ENCODE measurements around the gene AGPAT3. TPM values are rescaled to one million over a fixed set of nuclear protein-coding genes. Genes with fewer than 3 reads are reported as not detected.

AGPAT3 gene
- total RNA-seq, 1 donor from 2014 or later: 84.7 TPM

DNA sequence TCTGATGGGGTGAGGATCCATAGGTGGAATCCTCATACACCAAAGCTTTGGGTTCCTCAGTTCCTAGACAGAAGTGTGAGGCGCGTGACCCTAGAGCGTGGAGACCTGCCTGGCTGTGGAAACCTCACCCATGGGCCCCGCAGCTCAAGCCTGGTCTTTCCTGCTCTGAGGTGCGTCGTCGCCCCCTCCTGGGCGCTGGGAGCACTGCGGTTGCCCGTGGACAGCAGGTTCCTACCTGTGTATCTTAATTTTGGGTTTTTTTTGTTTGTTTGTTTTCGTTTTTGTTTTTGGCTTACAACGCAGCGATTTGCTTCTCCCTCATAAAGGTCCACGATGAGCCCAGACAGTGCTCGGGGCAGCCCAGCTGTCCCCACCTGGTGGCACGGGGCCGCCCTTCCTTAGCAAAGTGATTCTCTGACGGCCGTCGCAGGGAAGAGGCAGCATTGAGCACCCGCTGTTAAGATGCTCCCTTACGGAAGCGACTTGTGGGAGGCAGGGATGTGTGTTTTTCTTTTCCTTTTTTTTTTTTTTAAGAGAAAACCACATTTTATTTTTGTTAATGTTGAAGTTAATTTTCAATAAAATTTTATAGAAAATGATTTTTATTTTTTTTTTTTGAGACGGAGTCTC is 110.6 kb downstream of the AGPAT3 start:
- DNase-seq (ENCODE audit: low spot score): peak; percentile 86

DNA sequence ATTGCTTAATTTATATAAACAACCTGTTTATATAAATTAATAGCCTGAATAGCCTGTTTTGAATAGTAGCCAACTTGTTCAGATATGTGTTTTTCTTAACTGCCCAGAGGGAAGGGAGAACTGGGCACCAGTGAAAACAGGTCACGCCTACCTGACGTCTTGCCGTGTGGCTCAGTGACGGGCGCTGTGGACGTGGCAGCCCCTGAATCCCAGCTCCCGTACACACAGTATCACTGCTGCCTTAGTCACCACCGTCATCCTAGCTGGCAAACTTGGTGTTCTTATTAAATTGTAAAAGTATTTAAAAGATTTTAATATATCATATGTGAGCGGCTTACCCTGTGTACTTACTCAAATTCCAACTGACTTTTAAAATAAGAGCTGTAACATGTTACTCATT is 111.6 kb downstream of the AGPAT3 start:
- DNase-seq (ENCODE audit: low spot score): no peak

DNA sequence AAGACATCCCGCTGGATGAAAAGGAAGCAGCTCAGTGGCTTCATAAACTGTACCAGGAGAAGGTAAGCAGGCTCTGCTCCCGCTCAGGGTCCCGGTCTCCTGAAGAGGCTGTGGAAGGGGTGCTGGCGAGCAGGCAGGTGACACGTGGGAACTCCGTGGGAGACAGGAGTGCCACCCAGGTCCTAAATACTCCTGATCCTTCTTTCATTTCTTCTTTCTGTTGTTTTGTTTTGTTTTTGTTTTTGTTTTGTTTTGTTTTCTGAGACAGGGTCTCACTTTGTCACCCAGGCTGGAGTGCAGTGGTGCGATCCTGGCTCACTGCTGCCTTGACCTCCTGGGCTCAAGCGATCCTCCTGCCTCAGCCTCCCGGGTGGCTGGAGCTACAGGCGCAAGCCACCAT is 113.0 kb downstream of the AGPAT3 start:
- DNase-seq (ENCODE audit: low spot score): no peak

DNA sequence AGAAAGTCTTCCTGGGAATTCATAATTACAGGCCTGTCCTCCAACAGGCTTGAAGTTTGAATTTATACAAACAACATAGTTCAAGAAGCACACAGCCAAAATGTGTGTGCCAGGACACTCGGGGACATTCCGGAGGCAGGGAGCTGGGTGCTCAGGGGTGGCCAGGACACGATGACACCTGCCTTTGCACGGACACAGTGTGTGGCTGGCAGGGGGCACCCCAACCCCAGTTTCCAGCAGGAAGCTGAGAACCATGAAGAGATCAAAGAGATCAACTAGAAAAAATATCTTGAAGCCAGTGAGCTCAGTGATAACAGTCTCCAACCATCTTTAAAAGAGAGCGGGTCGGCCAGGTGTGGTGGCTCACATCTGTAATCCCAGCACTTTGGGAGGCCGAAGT is 114.6 kb downstream of the AGPAT3 start:
- DNase-seq (ENCODE audit: low spot score): no peak

DNA sequence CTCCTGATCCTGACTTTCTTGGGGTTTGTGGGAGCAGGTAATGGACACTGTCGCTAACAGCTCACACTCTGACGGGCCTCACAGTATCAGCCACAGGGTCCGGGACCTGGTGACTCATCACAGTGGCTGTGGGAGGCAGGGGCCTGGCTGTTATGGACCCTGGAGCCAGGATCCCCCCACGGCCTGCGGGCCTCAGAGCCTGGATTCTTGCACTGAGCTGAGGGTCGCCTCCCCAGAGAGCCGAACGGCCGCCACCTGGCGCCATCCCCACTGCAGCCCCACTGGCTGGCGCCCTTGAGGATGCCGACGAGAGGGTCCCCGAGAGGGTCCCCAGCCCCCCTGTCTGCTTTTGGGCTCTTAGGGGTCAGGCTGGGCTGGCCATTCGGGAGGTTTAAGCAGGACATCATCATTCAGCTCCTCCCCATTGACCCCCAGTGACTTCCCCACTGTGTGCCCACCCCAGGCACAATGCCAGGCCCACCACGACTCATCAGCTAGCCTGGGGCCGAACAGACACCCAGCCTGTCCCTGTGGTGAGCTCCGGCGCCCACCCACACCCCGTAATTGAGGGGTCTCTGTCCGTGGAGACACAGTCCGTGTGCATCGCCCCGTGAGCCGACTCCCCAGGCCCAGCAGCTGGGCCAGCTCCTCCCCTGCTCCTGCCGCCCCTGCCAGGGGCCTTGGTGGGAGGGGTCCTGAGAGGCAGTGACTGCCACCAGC is 116.3 kb downstream of the AGPAT3 start:
- DNase-seq (ENCODE audit: low spot score): no peak

DNA sequence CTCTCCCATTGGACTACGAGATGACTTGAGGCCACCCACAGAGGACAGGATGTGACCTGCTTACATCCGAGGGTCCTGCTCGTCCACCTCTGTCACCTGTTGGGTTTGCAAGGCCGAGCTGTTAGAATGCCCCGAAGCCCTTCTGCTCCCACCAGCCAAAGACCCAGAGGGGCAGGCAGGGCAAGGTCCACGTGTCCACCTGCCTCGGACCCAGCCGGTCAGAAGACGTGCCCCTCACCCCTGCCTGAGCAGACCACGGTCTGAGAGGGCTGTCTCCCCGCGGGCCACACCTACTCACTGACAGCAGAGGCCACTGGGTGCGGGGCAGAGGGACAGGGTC is 116.8 kb downstream of the AGPAT3 start:
- DNase-seq (ENCODE audit: low spot score): no peak

DNA sequence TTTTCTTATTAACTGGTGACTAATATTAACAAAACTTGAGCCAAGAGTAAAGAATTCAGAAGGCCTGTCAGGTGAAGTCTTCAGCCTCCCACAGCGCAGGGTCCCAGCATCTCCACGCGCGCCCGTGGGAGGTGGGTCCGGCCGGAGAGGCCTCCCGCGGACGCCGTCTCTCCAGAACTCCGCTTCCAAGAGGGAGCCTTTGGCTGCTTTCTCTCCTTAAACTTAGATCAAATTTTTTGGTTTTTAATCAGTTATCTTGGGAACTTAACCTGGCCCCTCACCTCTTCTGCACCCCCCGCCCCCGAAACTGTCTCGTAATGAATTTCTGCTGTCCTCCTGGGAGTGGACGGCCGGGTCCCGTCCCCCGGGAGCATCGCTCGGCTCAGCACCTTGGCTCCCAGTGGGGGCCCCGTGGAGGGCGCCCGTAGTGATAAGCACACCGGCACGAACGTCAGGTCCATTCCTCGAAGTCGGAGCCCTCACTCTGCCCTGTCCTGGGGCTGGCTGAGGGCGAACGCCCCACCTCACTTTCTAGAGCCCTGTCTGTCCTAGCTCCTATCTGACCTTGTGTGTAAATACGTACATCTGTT is 117.6 kb downstream of the AGPAT3 start:
- no peak for DNase-seq (ENCODE audit: low spot score)

DNA sequence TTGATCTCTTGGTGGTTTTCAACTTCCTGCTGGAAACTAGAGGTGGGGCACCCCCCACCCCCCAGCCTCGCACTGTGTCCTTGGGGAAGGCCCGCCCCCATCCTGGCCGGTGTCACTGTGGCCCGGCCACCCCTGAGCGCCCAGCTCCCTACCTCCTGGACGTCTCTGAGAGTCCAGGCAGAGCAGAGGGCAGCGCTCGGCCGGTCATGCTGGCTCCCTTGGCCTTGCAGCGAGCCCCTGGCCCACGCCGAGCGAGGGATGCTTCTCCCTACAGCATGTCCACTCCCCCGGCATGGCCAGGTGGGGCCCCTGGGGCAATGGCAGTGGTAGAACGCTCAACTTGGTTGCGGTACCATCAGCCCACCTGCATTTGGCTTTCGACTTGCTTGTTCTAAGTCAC is 118.4 kb downstream of the AGPAT3 start:
- no peak for DNase-seq (ENCODE audit: low spot score)

DNA sequence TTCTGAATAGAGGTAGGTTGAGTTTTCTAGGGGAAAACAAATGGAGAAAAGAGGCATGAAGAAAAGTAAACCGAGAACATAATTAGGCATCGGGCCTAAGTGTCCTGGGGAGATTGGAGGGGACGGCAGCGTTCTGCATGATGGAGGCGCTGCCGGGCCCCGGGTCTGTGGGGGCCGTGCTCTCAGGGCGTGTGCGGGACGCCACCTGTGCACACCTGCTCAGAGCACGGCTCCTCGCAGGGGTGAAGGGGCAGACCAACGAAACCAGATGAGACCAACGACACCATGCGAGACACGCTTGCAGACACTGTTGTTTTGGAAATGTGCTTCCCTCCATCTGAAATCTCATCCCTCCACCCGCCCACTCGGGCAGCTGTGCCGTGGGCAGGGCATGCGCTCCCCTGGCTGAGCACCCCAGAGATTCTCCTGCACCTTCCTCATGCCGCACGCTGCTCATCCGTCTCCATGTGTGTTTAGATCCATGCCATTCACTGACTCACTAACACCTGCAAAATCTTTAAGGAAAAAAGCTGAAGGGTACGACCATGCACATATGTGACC is 118.9 kb downstream of the AGPAT3 start:
- no peak for DNase-seq (ENCODE audit: low spot score)

DNA sequence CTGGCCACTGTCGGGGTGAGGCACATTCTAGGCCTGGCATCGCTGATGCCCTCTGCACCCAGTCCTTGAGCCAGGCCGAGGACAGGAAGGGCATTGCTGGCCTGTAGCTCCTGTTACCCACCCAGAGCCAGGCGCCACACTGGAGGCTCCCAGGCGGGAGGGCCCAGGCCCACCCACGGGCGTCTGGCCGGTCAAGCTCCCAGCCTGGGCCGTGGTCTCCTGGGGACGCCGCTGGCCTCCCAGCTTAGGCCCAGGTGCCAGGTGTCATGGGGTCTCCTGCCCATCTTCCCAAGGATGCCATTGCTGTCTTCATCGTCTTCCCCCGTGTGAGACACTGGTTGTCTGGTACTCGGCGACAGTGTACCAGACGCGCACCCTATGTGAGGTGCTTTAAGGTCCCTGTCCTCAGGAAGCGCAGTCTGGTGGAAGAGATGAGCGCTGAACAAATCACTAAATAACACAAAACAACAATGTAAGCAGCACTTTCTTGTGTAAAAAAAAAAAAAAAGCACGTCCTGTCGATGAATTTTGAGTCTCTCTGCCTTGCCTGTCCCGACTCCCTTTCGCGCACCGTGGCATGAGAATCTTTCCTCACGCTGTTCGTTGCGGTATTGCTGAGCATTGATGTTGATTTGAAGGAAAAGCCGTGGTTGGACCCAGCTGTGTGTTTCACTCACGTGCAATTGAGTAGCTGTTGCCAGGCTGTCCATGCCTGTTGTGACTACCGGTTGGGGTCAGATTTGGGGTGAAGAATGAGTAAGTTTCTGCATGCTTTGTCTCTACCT is 120.1 kb downstream of the AGPAT3 start:
- no peak for DNase-seq (ENCODE audit: low spot score)

DNA sequence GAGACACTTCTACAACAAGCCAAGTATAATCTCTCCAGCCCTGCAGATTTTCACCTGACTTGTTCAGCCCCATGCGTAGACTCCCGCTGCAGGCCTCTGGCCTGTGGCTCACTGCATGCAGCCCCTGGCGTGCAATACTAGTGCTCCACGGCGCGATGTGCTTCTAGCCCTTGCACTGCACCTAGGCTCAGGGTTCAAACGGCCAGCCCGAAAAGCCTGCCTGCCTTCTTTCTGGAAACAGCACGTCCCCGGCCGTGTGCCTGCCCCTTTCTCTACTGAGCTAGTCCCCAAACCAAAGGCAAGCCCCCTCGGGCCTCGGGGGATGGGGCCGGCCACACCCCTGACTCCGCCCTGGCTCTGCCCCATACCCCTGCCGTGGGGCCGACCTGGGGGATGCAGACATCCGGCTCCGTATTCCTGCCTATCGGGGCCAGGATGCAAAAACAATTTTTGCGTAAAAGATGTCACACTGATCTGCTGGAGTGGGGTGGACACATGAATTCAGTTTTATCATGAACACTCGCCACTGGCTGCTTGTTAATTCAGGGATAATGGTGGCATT is 120.7 kb downstream of the AGPAT3 start:
- DNase-seq (ENCODE audit: low spot score): no peak

DNA sequence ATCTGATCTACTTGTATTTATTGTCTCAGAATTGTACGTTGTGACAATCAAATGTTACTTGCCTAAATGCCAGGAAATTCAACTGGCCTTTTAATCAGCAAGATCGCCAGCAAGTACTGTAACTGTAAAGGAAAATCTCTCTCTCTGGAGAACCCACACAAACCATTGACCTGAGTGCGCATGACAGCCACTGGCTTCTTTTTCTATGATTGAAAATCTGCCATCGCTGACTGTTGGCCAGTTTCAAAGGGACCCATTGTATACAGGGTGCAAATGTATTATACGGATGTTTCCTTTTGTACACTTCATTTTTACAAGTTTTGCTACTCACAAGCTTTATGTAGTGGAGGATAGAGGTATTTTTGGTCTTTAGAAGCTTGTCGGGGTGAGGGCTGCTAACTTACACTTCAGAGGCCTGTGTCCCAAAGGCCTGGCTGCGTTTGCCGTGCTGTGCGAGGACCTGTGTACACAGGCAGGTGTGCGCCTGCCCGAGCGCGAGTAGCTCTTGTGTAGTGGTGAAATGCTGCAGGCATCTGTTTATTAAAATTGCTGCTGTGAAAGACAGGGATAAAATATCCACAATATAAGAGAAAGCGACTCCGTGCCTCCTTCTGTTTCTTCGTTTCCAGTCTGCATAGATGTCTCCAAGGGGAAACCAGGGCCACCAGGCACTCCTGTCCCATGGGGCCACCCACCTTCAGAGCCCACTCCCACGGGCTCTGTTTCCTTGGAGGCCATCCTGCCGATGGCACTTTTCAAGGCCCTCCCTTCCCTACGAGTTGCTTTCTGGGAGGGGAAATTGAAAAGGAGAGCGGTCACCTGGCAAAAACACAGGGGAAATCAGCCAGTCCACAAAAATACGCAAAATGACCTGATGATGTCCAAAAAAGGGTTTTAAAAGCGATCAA is 121.8 kb downstream of the AGPAT3 start:
- DNase-seq (ENCODE audit: low spot score): no peak

DNA sequence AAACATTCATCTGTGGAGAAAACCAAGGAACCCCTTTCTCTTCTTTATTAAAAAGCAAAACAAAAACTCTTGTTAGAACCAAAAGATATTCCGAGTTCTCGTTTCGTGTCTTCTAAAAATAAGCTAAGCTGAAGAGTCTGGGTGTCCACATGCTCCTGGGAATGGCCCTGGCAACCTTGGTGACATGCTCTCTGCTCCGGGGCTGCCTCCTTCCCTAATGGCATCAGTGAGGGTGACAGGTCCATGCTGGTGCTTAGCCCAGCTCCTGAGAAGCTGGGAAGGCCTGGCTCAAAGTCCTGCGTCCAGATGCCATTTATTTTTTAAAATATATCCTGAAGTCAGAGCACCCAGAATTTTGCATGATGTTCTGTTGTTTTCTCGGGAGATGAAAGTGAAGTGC is 122.5 kb downstream of the AGPAT3 start:
- no peak for DNase-seq (ENCODE audit: low spot score)

DNA sequence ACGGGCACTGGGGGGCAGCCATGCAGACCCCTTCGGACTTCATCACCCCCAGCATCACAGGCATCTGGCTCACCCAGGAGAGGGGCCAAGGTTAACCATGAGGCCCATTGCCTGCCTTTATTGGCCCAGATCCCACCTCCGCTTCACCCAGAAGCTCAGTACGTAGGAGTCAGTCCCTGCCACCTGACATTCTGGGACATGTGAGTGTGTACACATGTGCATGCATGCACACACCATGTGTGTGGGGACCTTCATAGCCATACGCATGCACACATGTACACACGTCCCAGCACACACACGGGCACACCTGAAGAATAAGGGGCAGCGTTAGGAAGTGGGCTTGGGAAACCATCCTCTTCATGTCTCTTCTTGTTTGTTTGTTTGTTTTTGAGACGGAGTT is 123.0 kb downstream of the AGPAT3 start:
- no peak for DNase-seq (ENCODE audit: low spot score)

DNA sequence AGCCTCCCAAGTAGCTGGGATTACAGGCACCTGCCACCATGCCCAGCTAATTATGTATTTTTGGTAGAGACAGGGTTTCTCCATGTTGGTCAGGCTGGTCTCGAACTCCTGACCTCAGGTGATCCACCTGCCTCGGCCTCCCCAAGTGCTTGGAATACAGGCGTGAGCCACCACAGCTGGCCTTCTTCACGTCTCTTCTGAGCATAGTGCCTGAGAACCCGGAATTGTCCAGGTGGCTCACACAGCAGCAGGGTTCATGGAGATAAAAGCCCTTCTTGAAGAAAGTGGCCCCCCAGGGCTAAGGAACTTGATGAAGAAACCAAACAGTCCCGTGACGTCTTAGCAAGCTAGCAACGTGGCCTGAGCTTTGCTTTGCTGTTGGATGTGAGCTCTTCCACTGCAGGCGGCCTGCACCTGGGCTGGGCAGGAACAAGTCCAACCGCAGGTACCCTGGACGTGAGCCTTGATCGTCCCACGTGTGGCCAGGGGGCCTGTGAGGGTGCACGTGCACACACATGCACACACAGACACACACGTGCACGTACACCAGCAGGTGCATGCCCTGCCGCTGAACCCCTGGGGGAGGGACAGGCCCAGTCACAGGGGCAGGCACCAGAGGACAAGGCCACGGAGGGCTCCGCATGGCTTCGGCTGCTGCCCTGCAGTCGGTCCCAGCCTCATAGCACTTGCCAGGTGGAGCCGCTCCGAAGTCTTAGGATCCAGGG is 123.6 kb downstream of the AGPAT3 start:
- DNase-seq (ENCODE audit: low spot score): no peak

DNA sequence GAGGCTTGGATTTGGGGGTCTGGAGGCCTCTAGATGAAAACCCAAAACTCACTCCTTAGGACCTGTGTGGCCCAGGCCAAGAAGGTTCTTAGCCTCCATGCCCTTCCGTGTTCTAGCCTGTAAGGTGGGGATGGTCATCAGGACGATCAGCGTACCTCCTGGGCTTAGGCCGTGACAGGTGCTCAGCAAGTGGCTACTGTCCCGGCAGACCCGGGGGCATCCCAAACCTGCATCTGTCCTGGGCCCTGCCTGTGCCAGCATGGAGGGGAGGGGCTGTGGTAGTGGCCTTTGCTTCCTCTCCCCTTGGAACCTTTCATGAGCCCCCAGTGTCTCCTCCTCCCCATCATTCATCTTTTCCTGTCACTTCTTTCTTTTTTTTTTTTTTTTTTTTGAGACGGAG is 124.4 kb downstream of the AGPAT3 start:
- DNase-seq (ENCODE audit: low spot score): no peak

DNA sequence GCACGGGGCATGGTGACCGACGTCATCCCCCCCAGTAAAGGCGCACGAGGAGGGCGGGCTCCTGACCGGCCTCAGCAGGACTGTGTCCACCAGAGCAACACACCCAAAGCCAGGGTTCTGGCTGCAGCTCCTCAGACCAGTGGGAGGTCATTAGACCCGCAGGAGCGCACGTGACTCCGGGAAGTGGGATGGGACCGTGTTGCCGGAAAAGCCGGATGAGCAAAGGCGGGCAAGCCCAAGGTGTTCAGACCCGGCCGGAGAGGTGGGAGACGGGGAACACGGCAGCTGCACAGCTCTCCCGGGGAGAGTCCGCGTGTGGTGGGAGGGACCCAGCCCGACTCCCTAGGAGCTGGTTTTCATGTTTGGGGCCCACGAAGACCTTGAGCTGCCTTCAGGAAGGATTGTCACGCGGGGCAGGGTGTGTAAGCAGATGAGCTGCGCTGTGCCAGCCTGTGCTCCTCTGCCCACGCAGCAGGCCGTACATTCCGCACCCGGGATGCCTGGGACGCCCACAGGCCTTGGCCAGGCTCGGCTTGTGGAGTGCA is 126.5 kb downstream of the AGPAT3 start:
- DNase-seq (ENCODE audit: low spot score): no peak

DNA sequence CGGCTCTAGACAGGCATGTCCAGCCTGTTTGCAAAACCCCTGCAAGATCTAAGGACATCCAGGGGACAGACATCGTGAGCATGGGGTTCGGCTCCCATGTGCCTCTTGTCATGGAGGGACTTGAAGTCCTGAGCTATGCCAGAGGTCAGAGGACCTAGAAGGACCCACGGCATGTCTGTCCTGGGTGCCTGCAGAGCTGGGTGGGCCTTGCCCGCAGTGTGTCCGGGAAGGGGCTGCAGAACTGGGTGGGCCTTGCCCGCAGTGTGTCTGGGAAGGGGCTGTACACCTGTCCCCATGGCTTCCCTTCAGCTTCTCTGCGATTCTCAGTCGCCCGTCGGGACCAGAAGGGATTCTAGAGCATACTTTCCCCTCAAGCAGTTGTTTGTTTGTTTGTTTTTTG is 127.1 kb downstream of the AGPAT3 start:
- no peak for DNase-seq (ENCODE audit: low spot score)

DNA sequence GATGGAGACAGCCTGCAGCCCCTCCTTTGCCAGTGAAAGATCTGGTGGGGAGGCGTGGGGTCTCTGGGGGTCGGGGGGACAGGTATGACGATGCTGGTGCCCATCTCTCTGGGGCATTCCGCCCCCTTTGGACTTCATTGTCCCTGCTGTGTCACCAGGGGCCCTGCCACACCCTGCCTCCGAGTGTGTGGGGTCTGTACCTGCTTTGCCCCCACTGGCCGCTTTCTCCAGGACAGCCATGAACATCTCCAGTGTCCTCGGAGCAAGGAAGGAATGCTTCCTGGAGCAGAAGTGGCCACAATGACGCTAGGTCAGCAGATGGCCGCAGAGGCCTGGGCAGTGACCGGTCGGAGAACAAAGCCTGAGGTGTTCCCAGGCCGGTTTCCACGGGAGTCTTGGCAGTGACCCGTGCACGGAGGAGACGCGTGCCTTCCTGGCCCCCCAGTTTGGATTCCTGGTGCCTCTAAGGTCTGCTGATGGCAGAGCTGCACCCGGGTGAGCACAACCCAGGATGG is 128.5 kb downstream of the AGPAT3 start:
- no peak for DNase-seq (ENCODE audit: low spot score)

DNA sequence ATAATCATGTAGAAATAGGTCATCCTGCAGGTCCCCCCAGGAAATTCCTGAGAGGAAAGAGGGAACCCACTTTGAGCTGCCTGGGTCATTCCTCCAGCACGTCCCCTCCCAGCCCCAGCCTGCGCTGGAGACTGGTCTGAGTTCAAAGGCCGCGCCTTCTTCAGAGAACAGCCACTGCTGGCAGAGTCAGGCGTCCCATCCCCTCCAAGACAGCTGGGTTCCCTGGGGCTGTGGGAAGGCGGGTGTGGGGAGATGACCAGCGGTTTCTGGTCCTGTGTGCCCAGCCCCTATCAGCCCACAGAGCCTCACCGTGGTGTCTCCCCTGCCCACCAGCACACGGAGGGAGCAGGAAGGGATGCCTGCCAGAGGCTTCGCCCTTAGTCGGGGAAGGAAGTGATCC is 129.1 kb downstream of the AGPAT3 start:
- DNase-seq (ENCODE audit: low spot score): no peak

All from ureter (tissue), 1 donor.